Esophagus (tissue), 2 donors: ENCODE measurements around the gene KASH5. TPM values are rescaled to one million over a fixed set of nuclear protein-coding genes. Genes with fewer than 3 reads are reported as not detected.

ENCODE experiments used
- H3K27ac ChIP-seq, 2 donors: one replicate each; pipeline ENCODE4 v1.5.1; 2013; ENCODE audit warnings: low read depth in 2 of 2, mild to moderate bottlenecking in 2 of 2, inconsistent platforms in 1 of 2, low read length in 1 of 2, moderate library complexity in 1 of 2
- H3K27me3 ChIP-seq, 2 donors: one replicate each; pipeline ENCODE4 v1.6.1; 2013; ENCODE audit warnings: low read length in 2 of 2, control low read depth in 1 of 2, mild to moderate bottlenecking in 1 of 2; ENCODE audit not compliant: insufficient read depth in 2 of 2, control insufficient read depth in 1 of 2
- H3K36me3 ChIP-seq, 2 donors: one replicate each; pipeline ENCODE4 v1.6.1; 2013; ENCODE audit warnings: low read length in 1 of 2; ENCODE audit not compliant: control insufficient read depth in 2 of 2, insufficient read depth in 2 of 2
- H3K4me1 ChIP-seq, 2 donors: one replicate each; pipeline ENCODE4 v1.6.1; 2013; ENCODE audit warnings: low read length in 1 of 2; ENCODE audit not compliant: control insufficient read depth in 2 of 2, insufficient read depth in 2 of 2
- H3K4me3 ChIP-seq, 2 donors: one replicate each; pipeline ENCODE4 v1.5.1; 2013; ENCODE audit warnings: low read length in 2 of 2, mild to moderate bottlenecking in 2 of 2, low read depth in 1 of 2, moderate library complexity in 1 of 2
- H3K9me3 ChIP-seq, 2 donors: one replicate each; pipeline ENCODE4 v1.6.1; 2013; ENCODE audit warnings: mild to moderate bottlenecking in 2 of 2, low read depth in 1 of 2, low read length in 1 of 2, moderate library complexity in 1 of 2; ENCODE audit not compliant: control insufficient read depth in 2 of 2, insufficient read depth in 1 of 2
- WGBS, 2 donors: extraction: QIAGEN DNeasy Blood & Tissue Kit; methylation state at CpG; one replicate each; pipeline ENCODE4 v1.1.7; 2013; 5-methylcytosine and 5-hydroxymethylcytosine counted together
- polyA plus RNA-seq, 2 donors: library from polyadenylated mRNA; stranded (reverse); fragments of 200-250 nt; gene quantifications; one replicate each; pipeline ENCODE4 v1.2.3, GENCODE V29; 2013
- donor health status: healthy with polysubstance abuse.
- donor health status: Bipolar disorder and iron deficiency.

KASH5 gene
- polyA plus RNA-seq, 2 donors, result not detected

GRCh38 chr19:49403404-49404187 lies 15.5 kb downstream of the KASH5 start:
- H3K27me3 ChIP-seq, result no peaks in the 10 kb centered on the region
- WGBS, 2 donors, result 57 to 65% methylated on average over 7 of the region's 7 CpGs
- H3K4me1 ChIP-seq, result no peaks in the 10 kb centered on the region
- no peak overlapping the region for H3K4me3 ChIP-seq
- H3K9me3 ChIP-seq, result no peaks in the 10 kb centered on the region
- no peak overlapping the region for H3K27ac ChIP-seq
- no peaks in the 10 kb centered on the region for H3K36me3 ChIP-seq

DNA sequence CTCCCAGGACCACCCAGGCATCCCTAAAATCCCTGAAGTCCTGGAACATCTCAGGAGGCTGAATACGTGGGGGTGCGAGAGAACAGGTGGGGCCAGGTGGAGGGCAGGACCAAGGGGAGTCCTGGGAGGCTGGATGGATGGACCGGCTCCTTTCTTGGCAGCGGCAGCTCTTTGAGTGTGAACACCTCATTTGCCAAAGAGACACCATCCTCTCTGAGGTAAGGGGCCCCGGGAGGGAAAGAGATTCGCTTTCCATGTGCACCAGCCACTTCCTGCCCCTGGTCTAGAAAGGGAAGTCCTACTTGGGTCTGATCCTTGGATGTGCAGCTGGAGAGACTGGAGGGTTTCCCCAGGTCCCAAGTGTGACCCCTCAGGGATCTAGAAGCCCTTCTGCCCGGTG lies 19.0 kb downstream of the KASH5 start:
- no peak overlapping the region for H3K27ac ChIP-seq
- no peaks in the 10 kb centered on the region for H3K4me1 ChIP-seq
- no peaks in the 10 kb centered on the region for H3K36me3 ChIP-seq
- WGBS, 2 donors, result 68 to 69% methylated on average over 7 of the region's 7 CpGs
- no peaks in the 10 kb centered on the region for H3K9me3 ChIP-seq
- H3K27me3 ChIP-seq, result no peaks in the 10 kb centered on the region
- H3K4me3 ChIP-seq, result no peak overlapping the region

DNA sequence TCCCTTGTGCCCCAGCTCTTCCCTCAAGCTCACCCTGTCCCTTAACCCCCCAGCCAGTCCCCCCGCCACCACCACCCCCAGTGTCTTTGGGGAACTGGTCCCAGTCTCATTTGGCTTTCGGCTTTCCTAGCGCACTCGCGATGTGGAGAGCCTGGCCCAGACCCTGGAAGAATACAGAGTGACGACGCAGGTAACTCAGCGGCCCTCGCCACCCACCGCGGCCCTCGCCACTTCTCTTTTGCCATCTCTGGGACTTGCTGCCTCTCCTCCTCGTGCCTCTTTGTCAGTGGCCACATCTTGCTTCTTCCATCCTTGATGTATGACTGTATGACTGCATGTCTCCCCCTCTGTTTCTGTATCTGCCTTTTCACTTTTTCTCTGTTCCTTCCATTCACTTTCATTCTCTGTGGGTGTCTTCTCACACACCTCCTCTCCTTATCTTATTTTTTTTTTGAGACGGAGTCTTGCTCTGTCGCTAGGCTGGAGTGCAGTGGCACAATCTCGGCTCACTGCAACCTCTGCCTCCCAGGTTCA lies 19.5 kb downstream of the KASH5 start:
- no peaks in the 10 kb centered on the region for H3K36me3 ChIP-seq
- no peaks in the 10 kb centered on the region for H3K4me1 ChIP-seq
- WGBS, 2 donors, result 89 to 92% methylated on average over 16 of the region's 16 CpGs
- no peaks in the 10 kb centered on the region for H3K9me3 ChIP-seq
- H3K4me3 ChIP-seq, result no peak overlapping the region
- no peak overlapping the region for H3K27ac ChIP-seq
- no peaks in the 10 kb centered on the region for H3K27me3 ChIP-seq

GRCh38 chr19:49408816-49409440 lies 20.9 kb downstream of the KASH5 start:
- H3K4me3 ChIP-seq, result no peak overlapping the region
- H3K9me3 ChIP-seq, result no peaks in the 10 kb centered on the region
- WGBS, 2 donors, result 71 to 74% methylated on average over 8 of the region's 8 CpGs
- no peaks in the 10 kb centered on the region for H3K4me1 ChIP-seq
- H3K36me3 ChIP-seq, result no peaks in the 10 kb centered on the region
- no peak overlapping the region for H3K27ac ChIP-seq
- H3K27me3 ChIP-seq, result no peaks in the 10 kb centered on the region

- WGBS, 2 donors, result 66 to 70% methylated on average over 5 of the region's 5 CpGs
- H3K4me1 ChIP-seq, result no peaks in the 10 kb centered on the region
- no peak overlapping the region for H3K4me3 ChIP-seq
- no peaks in the 10 kb centered on the region for H3K27me3 ChIP-seq
- no peaks in the 10 kb centered on the region for H3K9me3 ChIP-seq
- no peaks in the 10 kb centered on the region for H3K36me3 ChIP-seq
- no peak overlapping the region for H3K27ac ChIP-seq
Observed at GRCh38 chr19:49409441-49410029, 21.5 kb downstream of the KASH5 start.

DNA sequence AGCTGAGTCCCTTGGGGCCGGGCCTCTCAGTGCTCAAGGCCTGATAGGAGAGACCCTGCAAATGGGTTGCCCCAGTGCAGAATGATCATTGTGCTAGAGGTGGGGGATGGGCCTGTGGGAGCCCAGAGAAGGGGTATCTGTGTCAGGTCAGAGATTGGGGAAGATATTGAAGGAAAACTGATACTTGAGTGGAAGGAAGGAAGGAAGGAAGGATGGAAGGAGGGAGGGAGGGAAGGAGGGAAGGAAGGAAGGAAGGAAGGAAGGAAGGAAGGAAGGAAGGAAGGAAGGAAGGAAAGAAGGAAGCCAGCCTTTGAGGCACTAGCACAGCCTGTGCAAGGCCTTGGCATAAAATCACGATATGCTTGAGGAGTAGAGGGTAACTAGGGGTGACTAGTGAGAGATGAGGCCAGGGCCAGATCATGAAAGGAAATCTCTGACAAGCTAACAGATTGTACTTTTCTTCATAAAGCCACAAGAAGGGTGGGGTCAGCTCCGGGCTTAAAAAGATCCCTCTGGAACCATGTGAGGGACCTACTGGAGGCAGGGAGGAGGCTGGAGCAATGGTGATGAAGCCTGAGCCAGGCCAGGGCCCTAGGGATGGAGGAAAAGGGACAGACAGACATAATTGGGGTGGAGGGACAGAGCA lies 23.8 kb downstream of the KASH5 start:
- Histone ChIP-seq H3K27me3 (no peaks in the 10 kb centered on the region), H3K4me1 (no peaks in the 10 kb centered on the region), H3K4me3 (no peak overlapping the region), H3K36me3 (no peaks in the 10 kb centered on the region), H3K9me3 (no peaks in the 10 kb centered on the region), H3K27ac (no peak overlapping the region)
- 74 to 76% methylated on average over 3 of the region's 3 CpGs for WGBS, 2 donors

GRCh38 chr19:49413348-49413747 lies 25.3 kb downstream of the KASH5 start:
- WGBS, 2 donors, result 68 to 74% methylated on average over 9 of the region's 9 CpGs
- Histone ChIP-seq H3K36me3 (no peaks in the 10 kb centered on the region), H3K27me3 (no peaks in the 10 kb centered on the region), H3K4me3 (no peak overlapping the region), H3K4me1 (no peaks in the 10 kb centered on the region), H3K9me3 (no peaks in the 10 kb centered on the region), H3K27ac (no peak overlapping the region)

- H3K27me3 ChIP-seq, result no peaks in the 10 kb centered on the region
- no peak overlapping the region for H3K4me3 ChIP-seq
- H3K9me3 ChIP-seq, result no peaks in the 10 kb centered on the region
- WGBS, 2 donors, result 89 to 91% methylated on average over 3 of the region's 3 CpGs
- no peak overlapping the region for H3K27ac ChIP-seq
- no peaks in the 10 kb centered on the region for H3K4me1 ChIP-seq
- H3K36me3 ChIP-seq, result no peaks in the 10 kb centered on the region
Observed at GRCh38 chr19:49414256-49414655, 26.2 kb downstream of the KASH5 start.

DNA sequence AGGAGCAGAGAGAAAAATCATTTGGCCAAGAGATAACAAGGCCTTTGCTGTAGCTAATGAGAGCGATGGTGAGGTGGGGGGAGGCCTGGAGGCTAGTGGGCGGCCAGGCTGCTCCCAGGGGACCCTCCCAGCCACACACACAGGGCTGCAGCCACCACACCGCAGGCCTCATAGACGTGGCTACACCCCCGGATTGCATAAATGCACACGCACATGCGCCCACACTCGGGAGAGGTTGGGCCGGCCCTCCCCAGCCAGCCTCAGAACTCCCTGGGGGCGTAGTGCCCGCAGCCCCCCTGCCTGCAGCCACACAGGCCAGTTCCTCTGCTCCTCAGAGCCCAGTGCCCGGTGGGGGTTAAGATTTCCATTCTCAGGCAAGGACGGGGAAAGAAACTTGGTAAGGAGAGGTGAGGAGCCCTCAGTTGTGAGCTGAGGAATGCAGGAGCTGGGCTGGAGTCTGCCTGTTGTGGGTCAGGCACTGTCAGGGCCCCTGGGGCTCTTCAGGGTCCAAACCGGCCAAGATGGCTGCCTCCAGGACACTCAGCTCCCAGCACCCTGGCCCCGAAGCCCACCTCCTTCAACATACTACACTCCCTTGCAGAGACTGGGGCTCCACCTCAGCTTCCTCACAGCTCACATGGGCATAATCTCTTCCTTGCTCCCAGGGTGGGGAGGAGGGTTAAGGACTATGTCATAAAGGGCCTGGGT lies 27.2 kb downstream of the KASH5 start:
- H3K36me3 ChIP-seq, result no peaks in the 10 kb centered on the region
- H3K4me1 ChIP-seq, result no peaks in the 10 kb centered on the region
- H3K27me3 ChIP-seq, result no peaks in the 10 kb centered on the region
- 61% methylated on average over 15 of the region's 15 CpGs for WGBS, 2 donors
- no peaks in the 10 kb centered on the region for H3K9me3 ChIP-seq
- H3K27ac ChIP-seq, result no peak overlapping the region
- no peak overlapping the region for H3K4me3 ChIP-seq
